Dedifferentiated amniotic fluid mesenchymal stem cell (primary cell): ENCODE measurements around the gene TNIP3.
"Not testable (repeated sequence)": the region's sequence is repeated elsewhere in the genome, so short reads cannot be mapped to it uniquely, and the experiment has no call there.

Source experiments
- DNase-seq: peaks from one replicate; pipeline ENCODE4 v3.0.0-alpha.2; 2016; ENCODE audit errors: extremely low spot score

The TNIP3 gene, protein sequence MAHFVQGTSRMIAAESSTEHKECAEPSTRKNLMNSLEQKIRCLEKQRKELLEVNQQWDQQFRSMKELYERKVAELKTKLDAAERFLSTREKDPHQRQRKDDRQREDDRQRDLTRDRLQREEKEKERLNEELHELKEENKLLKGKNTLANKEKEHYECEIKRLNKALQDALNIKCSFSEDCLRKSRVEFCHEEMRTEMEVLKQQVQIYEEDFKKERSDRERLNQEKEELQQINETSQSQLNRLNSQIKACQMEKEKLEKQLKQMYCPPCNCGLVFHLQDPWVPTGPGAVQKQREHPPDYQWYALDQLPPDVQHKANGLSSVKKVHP

DNA sequence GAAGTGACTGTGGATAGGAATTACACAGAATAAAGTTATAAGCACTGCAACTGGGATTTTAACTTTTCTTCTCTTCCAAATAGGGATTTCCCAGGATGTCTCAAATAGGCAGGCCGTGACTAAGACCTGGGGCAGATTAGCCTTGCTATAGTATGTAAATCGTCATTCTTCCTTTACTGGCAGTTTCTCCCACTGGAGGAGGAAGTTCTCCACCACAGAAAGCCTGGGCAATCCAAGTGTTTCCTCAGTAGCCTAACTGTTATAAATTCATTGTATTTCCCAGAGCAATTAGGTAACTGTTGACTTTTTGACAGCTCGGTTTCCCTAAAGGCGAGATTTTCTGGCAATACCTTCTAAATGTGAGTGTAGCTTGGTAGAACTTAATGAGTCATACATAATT, at the start of gene TNIP3:
Gene TNIP3, minus strand, starts transcription at position 31 of the 400 bp plus-strand sequence. CDS start 196 bp downstream, outside the sequence.
- no peak for DNase-seq

- DNase-seq = no peak
Observed at GRCh38 chr4:121212806-121213205, 48.7 kb upstream of the TNIP3 start.

- no peak for DNase-seq
Observed at GRCh38 chr4:121209171-121209570, 45.0 kb upstream of the TNIP3 start.

- no peak for DNase-seq
Observed at GRCh38 chr4:121208244-121209007, 44.3 kb upstream of the TNIP3 start.

- not testable (repeated sequence) for DNase-seq
Observed at GRCh38 chr4:121205777-121206176, 41.7 kb upstream of the TNIP3 start.

DNA sequence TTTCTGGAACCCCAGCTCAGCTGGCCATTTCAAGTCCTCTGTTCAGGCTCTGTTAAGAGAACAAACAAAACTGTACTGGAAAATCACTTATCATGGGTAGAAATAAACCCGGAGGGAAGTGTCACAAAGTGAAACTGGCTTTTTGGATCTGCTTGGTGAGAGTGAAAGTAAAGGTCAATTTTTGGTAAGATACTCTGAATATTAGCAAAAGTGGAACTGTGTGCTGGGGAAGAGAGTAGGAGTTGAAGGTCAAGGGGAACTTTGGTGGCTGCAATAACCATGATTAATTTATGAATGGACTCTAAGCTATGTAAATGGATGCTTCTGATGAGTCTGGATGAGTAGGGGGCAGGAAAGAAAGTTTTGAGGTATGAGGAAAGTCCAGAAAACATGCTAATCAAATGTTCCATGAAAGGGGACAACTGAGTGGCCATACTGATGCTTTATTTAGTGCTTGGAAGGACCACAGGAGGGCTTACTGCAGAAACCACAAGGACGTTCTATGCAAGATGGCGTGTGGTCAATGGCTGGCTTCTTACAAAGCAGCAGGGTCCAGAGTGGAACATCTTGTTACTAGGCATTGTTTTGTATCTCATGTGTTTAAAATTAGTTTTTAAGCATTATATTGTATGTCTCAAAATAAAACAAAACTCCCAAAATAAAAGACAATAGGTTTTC, 36.8 kb upstream of the TNIP3 start:
- DNase-seq = no peak

DNA sequence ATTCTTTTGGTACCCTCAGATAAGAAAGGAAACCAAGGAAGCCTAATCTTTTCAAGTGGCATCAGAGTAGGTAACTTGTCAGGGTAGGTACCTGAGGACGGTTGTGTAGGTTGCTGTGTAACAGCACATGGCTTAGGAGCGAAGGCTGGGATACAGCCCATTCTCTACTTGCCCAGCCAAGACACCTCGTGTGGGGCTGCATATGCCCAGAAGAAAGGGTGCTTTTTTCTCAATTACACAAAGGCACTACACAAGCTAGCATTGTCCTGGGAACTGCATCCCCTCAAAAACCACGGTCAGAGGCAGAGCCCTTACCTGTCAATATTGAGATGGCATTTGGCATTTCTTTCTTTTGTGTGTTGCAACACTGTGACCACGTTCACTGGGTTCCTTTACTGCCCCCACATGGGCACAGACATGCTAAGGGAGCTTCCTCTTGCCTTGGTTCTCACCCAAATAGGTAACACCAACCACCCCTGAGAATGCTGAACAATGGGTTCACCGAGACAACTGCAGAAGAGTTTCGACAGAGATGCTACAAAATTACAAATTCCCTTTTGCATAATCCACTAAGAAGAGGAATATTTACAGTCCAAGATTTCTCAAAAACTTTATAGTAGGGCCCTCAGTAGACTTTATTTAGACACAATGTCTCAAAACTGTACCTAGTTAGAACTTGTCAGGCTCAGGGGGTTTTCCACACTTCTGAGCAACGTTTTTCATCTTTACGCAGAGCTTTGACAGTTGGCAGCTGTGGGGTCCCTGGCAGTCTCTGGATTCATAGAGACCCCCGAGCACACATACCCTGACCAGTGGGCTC, 35.8 kb upstream of the TNIP3 start:
- DNase-seq = no peak

DNA sequence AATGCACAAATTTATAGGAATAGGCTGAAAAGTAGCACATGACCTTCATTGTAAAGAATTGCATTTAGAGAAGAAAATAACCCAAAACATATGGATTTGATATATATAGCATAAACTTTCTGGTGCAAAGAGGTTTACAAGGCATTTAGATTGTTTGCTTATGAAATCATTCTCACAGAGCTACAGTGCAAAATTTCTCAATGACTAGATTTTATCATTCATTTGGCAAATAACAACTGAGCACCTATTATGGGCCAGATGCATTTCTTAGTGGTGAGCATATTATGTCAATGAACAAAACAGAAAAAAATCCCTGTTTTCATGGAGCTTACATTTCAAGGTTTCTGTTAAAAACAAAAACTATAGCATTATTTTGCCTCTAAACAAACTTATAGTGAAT, 34.1 kb upstream of the TNIP3 start:
- DNase-seq = no peak

DNA sequence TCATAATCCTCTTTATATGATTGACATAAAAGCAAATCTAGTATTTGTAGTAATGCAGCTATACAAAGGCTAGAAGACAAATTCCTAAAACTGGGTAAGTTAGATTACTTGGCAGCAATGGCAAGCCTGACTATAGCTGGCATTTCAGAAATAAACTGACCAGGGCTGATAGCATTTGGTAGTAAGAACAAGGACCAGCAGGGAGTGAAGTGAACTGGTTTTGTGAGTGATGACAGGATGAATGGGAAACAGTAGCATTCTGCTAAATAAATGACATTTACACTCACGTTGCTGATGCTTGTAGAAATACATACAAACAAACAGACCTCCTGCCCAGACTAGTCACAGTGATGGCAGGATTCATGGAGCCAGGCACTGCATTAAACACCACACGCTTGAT, 31.5 kb upstream of the TNIP3 start:
- DNase-seq = no peak

DNA sequence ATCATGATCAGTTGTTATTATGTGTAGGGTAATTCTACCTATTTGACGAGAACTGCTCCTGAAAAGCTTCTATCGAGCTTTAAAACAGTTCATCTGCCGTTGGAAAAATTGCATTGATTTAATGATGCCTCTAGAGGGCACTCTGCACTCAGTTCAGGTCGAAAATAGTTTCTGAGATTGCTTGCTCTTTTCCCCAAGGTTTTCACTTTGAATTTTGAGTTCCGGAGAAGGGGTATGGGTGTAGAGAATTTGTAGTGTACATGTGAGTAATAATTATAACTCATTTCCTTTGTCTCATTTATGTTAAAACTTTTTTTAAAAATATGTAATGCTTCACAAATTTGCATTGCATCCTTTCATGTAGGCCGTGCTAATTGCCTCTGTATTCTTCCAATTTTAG, 28.4 kb upstream of the TNIP3 start:
- DNase-seq = peak; percentile 30

- DNase-seq = no peak
Observed at GRCh38 chr4:121192013-121192412, 27.9 kb upstream of the TNIP3 start.

GRCh38 chr4:121191361-121191760, 27.2 kb upstream of the TNIP3 start:
- no peak for DNase-seq

DNA sequence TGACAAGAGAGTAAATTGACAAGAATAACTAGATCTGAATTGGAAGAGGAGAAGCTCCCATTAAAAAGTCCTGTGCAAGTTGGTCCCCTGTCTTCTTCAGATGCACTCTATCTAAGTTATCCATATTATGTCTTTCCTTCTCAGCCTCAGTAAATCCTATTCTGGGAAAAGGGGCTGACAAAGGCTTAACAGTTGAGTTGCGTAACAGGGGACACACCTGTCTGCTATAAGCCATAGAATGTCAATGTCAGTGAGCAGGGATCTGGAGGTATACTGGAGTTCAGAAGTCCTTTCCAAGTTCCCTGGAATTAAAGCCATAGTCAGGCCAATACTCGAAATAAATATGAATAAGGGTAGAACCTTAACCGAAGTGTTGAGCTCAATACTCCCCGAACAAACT, 26.3 kb upstream of the TNIP3 start:
- DNase-seq = no peak

- DNase-seq = no peak
Observed at GRCh38 chr4:121189326-121190215, 25.4 kb upstream of the TNIP3 start.

DNA sequence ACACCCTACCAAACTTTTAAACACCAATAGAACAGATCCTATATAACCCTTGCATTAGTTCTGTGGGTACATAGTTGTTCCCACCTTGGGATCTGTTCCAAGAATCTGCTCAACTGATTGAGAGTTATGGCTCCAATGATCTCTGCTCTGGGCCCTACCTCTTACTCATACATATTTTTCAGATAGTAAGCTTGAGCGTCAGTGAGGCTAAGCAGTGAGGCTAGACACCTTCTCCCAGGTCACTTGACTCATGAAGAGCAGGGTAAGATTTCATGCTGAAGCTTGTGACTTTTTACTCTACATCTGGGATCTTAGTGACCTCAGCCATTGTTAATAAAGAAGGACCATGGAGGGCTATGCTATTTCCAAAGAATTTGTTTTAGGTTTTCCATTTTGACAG, 23.1 kb upstream of the TNIP3 start:
- DNase-seq = no peak

GRCh38 chr4:121185960-121186359, 21.8 kb upstream of the TNIP3 start:
- no peak for DNase-seq

DNA sequence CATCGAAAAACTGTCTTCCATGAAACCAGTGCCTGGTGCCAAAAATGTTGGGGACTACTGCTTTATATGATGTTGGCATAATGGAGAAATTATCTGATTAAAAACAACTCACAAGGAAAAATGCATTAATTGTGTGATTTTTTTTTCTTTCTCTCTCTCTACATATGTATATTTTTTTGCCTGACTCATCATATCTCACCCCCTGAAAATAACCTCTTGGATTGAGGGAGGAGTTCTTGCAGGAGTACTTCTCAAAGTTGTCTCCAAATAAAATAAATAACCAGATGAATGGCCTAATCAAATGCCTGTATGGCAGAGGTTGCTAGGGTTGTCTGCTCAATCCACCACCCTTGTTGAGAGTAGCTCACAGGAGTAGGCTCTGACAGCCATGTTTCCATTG, 19.9 kb upstream of the TNIP3 start:
- DNase-seq = no peak

- no peak for DNase-seq
Observed at GRCh38 chr4:121183361-121183760, 19.2 kb upstream of the TNIP3 start.

DNA sequence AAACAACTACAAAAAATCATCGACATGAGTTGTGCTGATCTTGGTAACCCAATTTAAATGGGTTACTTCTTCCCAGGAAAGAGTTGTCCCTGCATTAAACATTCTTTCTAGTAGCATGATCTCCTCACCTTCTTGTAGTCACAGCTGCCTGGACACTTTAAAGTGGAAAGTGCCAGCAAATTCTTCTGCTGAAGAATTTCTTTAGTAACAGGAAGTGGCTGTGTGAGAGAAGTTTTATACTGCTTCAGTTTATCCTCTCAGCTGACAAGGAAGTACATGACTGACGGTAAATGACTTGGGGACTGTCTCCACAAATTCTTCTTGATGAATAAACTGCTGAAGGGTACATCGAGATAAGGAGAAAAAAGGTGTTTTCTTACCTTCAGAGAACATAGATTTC, 18.2 kb upstream of the TNIP3 start:
- no peak for DNase-seq

DNA sequence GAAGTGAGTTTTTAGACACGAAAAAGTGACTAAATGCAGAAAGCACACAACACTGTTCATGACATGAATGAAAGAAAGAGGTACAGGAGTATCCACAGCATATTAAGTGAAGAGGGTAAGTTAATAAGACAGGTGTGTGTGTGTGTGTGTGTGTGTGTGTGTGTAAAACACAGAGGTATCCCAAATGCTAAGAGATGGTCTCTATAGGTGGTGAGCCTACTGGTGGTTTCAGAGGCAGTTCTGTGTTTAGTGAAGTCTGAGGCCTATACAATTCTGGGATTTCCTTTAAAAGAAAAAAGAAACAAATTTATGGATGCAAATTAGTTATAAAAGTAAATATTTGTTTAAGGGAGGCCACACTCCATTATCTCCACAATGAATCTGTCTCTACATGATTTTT, 17.4 kb upstream of the TNIP3 start:
- no peak for DNase-seq

- DNase-seq = no peak
Observed at GRCh38 chr4:121180558-121180957, 16.4 kb upstream of the TNIP3 start.
